GM21619 (cell line): ENCODE results near the gene COLEC12.

ENCODE experiments used
- ATAC-seq: cut with Tn5 transposase; IDR thresholded peaks from one replicate; pipeline ENCODE4 v1.9.1; 2021; ENCODE audit not compliant: unreplicated experiment

Gene COLEC12

GRCh38 chr18:476251-476664 lies 24.2 kb downstream of the COLEC12 start:
- ATAC-seq = no peak

- no peak for ATAC-seq
These were observed 25.1 kb downstream of the COLEC12 start for GRCh38 chr18:475202-476031.

GRCh38 chr18:474416-474815 lies 26.1 kb downstream of the COLEC12 start:
- no peak for ATAC-seq

- no peak for ATAC-seq
These were observed 26.7 kb downstream of the COLEC12 start for GRCh38 chr18:473802-474201.

- ATAC-seq = no peak
These were observed 28.8 kb downstream of the COLEC12 start for GRCh38 chr18:471716-472115.

GRCh38 chr18:470661-471501 lies 29.6 kb downstream of the COLEC12 start:
- no peak for ATAC-seq

GRCh38 chr18:468955-469790 lies 31.3 kb downstream of the COLEC12 start:
- no peak for ATAC-seq

- no peak for ATAC-seq
These were observed 36.5 kb downstream of the COLEC12 start for GRCh38 chr18:463827-464541.

- ATAC-seq = no peak
These were observed 37.1 kb downstream of the COLEC12 start for GRCh38 chr18:463403-463802.

GRCh38 chr18:461762-462161 lies 38.7 kb downstream of the COLEC12 start:
- ATAC-seq = no peak

GRCh38 chr18:460791-461190 lies 39.7 kb downstream of the COLEC12 start:
- ATAC-seq = no peak

GRCh38 chr18:459814-460593 lies 40.5 kb downstream of the COLEC12 start:
- no peak for ATAC-seq

- ATAC-seq = no peak
These were observed 42.7 kb downstream of the COLEC12 start for GRCh38 chr18:457521-458412.

- ATAC-seq = no peak
These were observed 43.4 kb downstream of the COLEC12 start for GRCh38 chr18:457140-457519.

- ATAC-seq = no peak
These were observed 44.0 kb downstream of the COLEC12 start for GRCh38 chr18:456361-457139.

- no peak for ATAC-seq
These were observed 47.1 kb downstream of the COLEC12 start for GRCh38 chr18:453400-453799.

- ATAC-seq = no peak
These were observed 47.7 kb downstream of the COLEC12 start for GRCh38 chr18:452816-453215.

- no peak for ATAC-seq
These were observed 51.1 kb downstream of the COLEC12 start for GRCh38 chr18:449374-449773.
